GM12865 (cell line): ENCODE data around the gene RPL36.
"Not testable (repeated sequence)": the region's sequence is repeated elsewhere in the genome, so short reads cannot be mapped to it uniquely, and the experiment has no call there.

Source experiments
- DNase-seq: peaks from one replicate; pipeline ENCODE4 v3.0.0; 2010; ENCODE audit warnings: low read depth
- H3K4me3 ChIP-seq: 2 replicates; pipeline ENCODE4 v1.5.1; 2011; ENCODE audit warnings: mild to moderate bottlenecking, low read depth, low read length, control low read depth
- TF ChIP-seq, protein P1 (sequence below): IDR thresholded peaks from 2 replicates; pipeline ENCODE4 v1.5.1; 2011; ENCODE audit warnings: low read length, control low read depth, low read depth, inconsistent platforms; ENCODE audit not compliant: insufficient read depth; ENCODE audit errors: missing control alignments

Gene RPL36

DNA sequence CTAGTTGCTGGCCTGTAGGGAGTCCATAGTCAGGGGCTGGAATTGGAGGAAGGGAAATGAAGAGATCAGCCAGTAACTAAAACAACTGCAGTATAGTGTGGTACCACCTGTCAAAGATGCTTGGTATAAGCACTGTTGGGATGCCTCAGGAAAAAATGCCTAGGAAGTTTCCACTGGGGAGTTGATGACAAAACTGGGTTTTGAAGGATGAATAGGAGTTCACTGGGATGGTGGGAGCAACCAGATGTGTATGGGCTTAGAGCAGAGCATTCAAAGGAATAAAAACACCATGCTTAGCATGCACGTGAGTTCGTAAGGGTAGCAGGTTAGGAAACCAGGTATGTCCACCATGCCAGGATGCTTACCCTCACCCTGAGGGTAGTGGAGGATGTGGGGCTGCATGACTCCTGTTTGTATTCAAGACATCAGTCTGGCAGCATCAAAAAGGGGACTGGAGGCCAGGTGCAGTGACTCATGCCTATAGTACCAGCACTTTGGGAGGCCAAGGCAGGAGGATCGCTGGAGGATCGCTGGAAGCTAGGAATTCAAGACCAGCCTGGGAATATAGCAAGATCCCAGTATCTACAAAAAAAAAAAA, 37.5 kb downstream of the RPL36 start:
- H3K4me3 ChIP-seq = no peak overlapping the region
- no peak for DNase-seq
- TF ChIP-seq, protein P1, sequence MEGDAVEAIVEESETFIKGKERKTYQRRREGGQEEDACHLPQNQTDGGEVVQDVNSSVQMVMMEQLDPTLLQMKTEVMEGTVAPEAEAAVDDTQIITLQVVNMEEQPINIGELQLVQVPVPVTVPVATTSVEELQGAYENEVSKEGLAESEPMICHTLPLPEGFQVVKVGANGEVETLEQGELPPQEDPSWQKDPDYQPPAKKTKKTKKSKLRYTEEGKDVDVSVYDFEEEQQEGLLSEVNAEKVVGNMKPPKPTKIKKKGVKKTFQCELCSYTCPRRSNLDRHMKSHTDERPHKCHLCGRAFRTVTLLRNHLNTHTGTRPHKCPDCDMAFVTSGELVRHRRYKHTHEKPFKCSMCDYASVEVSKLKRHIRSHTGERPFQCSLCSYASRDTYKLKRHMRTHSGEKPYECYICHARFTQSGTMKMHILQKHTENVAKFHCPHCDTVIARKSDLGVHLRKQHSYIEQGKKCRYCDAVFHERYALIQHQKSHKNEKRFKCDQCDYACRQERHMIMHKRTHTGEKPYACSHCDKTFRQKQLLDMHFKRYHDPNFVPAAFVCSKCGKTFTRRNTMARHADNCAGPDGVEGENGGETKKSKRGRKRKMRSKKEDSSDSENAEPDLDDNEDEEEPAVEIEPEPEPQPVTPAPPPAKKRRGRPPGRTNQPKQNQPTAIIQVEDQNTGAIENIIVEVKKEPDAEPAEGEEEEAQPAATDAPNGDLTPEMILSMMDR = no peak

DNA sequence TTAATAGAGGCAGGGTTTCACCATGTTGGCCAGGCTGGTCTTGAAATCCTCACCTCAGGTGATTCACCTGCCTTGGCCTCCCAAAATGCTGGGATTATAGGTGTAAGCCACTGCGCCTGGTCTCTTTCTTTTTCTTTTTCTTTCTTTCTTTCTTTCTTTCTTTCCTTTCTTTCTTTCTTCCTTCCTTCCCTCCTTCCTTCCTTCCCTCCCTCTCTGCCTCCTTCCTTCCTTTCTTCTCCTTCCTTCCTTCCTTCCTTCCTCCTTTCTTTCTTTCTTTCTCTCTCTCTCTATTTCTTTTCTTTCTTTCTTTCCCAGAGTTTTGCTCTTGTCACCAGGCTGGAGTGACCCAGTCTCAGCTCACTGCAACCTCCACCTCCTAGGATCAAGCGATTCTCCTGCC, 43.1 kb downstream of the RPL36 start:
- DNase-seq, H3K4me3 ChIP-seq: not testable (repeated sequence)

DNA sequence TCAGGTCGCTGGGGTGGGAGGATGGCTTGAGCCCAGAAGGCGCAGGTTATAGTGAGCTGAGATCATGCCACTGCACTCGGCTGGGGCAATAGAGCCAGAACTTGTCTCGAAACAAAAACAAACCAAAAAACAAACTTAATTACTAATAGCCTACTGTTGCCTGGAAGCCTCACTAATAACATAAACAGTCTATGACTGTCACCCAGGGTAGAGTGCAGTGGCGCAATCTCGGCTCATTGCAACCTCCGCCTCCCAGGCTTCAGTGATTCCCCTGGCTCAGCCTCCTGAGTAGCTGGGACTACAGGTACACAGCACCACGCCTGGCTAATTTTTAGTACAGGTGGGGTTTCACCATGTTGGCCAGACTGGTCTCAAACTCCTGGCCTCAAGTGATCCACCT, 48.3 kb downstream of the RPL36 start:
- DNase-seq = no peak
- TF ChIP-seq, protein P1 = no peak
- no peak overlapping the region for H3K4me3 ChIP-seq
